HCT116 (cell line): ENCODE results near the gene HIVEP2.

Experiments
- ATF3 ChIP-seq: IDR thresholded peaks from 2 replicates; pipeline ENCODE4 v1.6.1; 2012
- CTCF ChIP-seq, 3 experiments: fragments of 200-600 bp in 1 of 3; sonication (generic) in 1 of 3; IDR thresholded peaks in 2 of 3; conservative IDR thresholded peaks in 1 of 3; 2 replicates each; pipeline ENCODE4 v1.5.1; 2012 to 2017; ENCODE audit warnings: low read depth in 2 of 3, low read length in 2 of 3, antibody characterized with exemption in 1 of 3, borderline replicate concordance in 1 of 3, control low read depth in 1 of 3, mild to moderate bottlenecking in 1 of 3, mixed read lengths in 1 of 3, mixed run types in 1 of 3, moderate library complexity in 1 of 3; ENCODE audit not compliant: insufficient read depth in 1 of 3
- EZH2 ChIP-seq: fragments of 200-600 bp; sonication (generic); IDR thresholded peaks from 2 replicates; pipeline ENCODE4 v1.6.1; 2017; ENCODE audit warnings: antibody characterized with exemption, mixed run types
- FOSL1 ChIP-seq: IDR thresholded peaks from 2 replicates; pipeline ENCODE4 v1.6.1; 2012; ENCODE audit warnings: low read depth
- JUND ChIP-seq: IDR thresholded peaks from 2 replicates; pipeline ENCODE4 v1.6.1; 2012
- POLR2A ChIP-seq: IDR thresholded peaks from 2 replicates; pipeline ENCODE4 v1.7.0; 2011; ENCODE audit warnings: borderline replicate concordance; ENCODE audit not compliant: insufficient read depth, insufficient read length; ENCODE audit errors: extremely low read depth
- POLR2AphosphoS5 ChIP-seq: IDR thresholded peaks from 2 replicates; pipeline ENCODE4 v1.6.1; 2011; ENCODE audit warnings: mild to moderate bottlenecking, low read depth, low read length, moderate library complexity
- REST ChIP-seq: IDR thresholded peaks from 2 replicates; pipeline ENCODE4 v1.6.1; 2012; ENCODE audit warnings: low read depth
- SRF ChIP-seq: IDR thresholded peaks from 2 replicates; pipeline ENCODE4 v1.6.1; 2012; ENCODE audit warnings: low read depth
- YY1 ChIP-seq: IDR thresholded peaks from 2 replicates; pipeline ENCODE4 v1.6.1; 2011; ENCODE audit warnings: low read length, low read depth, moderate library complexity, mild to moderate bottlenecking; ENCODE audit not compliant: insufficient replicate concordance; ENCODE audit errors: extremely low read depth
- ZFX ChIP-seq: fragments of 450-650 bp; IDR thresholded peaks from 2 replicates; pipeline ENCODE4 v1.6.1; 2017
- ZNF274 ChIP-seq: fragments of 200-500 bp; sonication (Bioruptor generic); IDR thresholded peaks from 2 replicates; pipeline ENCODE4 v1.6.1; 2014; ENCODE audit warnings: mild to moderate bottlenecking, low read depth, low read length, inconsistent platforms

- TF ChIP-seq JUND: no peak
- TF ChIP-seq ZFX: no peak
- no peak for TF ChIP-seq ATF3
- TF ChIP-seq SRF: no peak
- no peak for TF ChIP-seq FOSL1
- no peak for TF ChIP-seq YY1
- no peak for TF ChIP-seq ZNF274
- no peak for TF ChIP-seq CTCF (IDR thresholded peaks at IDR 0.05 in 2 of 3, conservative IDR thresholded peaks at IDR 0.05 in 1 of 3; ENCODE audit: borderline replicate concordance in 1 of 3, insufficient read depth in 1 of 3, low read depth in 2 of 3, low read length in 2 of 3)
- no peak for TF ChIP-seq REST
- TF ChIP-seq POLR2AphosphoS5: no peak
- TF ChIP-seq EZH2: no peak
- TF ChIP-seq POLR2A: no peak
Observed at GRCh38 chr6:142879076-142879475, 65.9 kb downstream of the HIVEP2 start.
